Karpas-422 (cell line): ENCODE measurements around the gene MTG2. TPM values are rescaled to one million over a fixed set of nuclear protein-coding genes. Genes with fewer than 3 reads are reported as not detected.

ENCODE experiments used
- DNase-seq: peaks from one replicate; pipeline ENCODE4 v3.0.0-alpha.2; 2015
- H2AFZ ChIP-seq: fragments of 200-600 bp; sonication (generic); 2 replicates; pipeline ENCODE4 v1.6.1; 2014; ENCODE audit warnings: antibody characterized with exemption, low read length, mixed read lengths
- H3K27ac ChIP-seq: fragments of 200-600 bp; sonication (generic); 2 replicates; pipeline ENCODE4 v1.5.1; 2014; ENCODE audit warnings: mild to moderate bottlenecking, low read length, moderate library complexity
- H3K27me3 ChIP-seq: fragments of 200-600 bp; sonication (generic); 2 replicates; pipeline ENCODE4 v1.6.1; 2014; ENCODE audit warnings: low read length, mixed read lengths
- H3K36me3 ChIP-seq: fragments of 200-600 bp; sonication (generic); 2 replicates; pipeline ENCODE4 v1.6.1; 2014; ENCODE audit warnings: low read length, mixed read lengths; ENCODE audit not compliant: insufficient read depth
- H3K4me1 ChIP-seq: fragments of 200-600 bp; sonication (generic); 2 replicates; pipeline ENCODE4 v1.6.1; 2014; ENCODE audit warnings: mild to moderate bottlenecking, low read length, mixed read lengths
- H3K4me2 ChIP-seq: fragments of 200-600 bp; sonication (generic); 2 replicates; pipeline ENCODE4 v1.6.1; 2014; ENCODE audit warnings: low read length, low read depth, mild to moderate bottlenecking; ENCODE audit not compliant: poor library complexity, severe bottlenecking
- H3K4me3 ChIP-seq: fragments of 200-600 bp; sonication (generic); 2 replicates; pipeline ENCODE4 v1.5.1; 2014; ENCODE audit warnings: mild to moderate bottlenecking, antibody characterized with exemption, low read length, mixed read lengths
- H3K79me2 ChIP-seq: fragments of 200-600 bp; sonication (generic); 2 replicates; pipeline ENCODE4 v1.6.1; 2014; ENCODE audit warnings: mild to moderate bottlenecking, low read length, mixed read lengths
- H3K9ac ChIP-seq: fragments of 200-600 bp; sonication (generic); 2 replicates; pipeline ENCODE4 v1.6.0; 2014; ENCODE audit warnings: low read length
- H3K9me2 ChIP-seq: fragments of 200-600 bp; sonication (generic), shearing (Covaris generic); replicated peaks from 2 replicates; pipeline ENCODE4 v1.6.0; 2014; ENCODE audit warnings: mild to moderate bottlenecking, low read length, moderate library complexity; ENCODE audit not compliant: insufficient read depth
- H3K9me3 ChIP-seq: fragments of 300-700, 200-600 bp; sonication (generic); 2 replicates; pipeline ENCODE4 v1.6.1; 2014; ENCODE audit warnings: low read length, mixed read lengths
- H4K20me1 ChIP-seq: fragments of 200-600 bp; sonication (generic); 2 replicates; pipeline ENCODE4 v1.6.1; 2014; ENCODE audit warnings: mild to moderate bottlenecking, antibody characterized with exemption, low read length, low read depth; ENCODE audit not compliant: insufficient read depth
- total RNA-seq: library from RNA; depleted of rRNA; stranded (reverse); fragments of >200 nt; shearing (Covaris generic); gene quantifications from 2 replicates; pipeline ENCODE4 v1.2.3, GENCODE V29; 2014; ENCODE audit warnings: low replicate concordance

MTG2 gene
- total RNA-seq, 1 experiment from 2014 or later, result 20.2 TPM

DNA sequence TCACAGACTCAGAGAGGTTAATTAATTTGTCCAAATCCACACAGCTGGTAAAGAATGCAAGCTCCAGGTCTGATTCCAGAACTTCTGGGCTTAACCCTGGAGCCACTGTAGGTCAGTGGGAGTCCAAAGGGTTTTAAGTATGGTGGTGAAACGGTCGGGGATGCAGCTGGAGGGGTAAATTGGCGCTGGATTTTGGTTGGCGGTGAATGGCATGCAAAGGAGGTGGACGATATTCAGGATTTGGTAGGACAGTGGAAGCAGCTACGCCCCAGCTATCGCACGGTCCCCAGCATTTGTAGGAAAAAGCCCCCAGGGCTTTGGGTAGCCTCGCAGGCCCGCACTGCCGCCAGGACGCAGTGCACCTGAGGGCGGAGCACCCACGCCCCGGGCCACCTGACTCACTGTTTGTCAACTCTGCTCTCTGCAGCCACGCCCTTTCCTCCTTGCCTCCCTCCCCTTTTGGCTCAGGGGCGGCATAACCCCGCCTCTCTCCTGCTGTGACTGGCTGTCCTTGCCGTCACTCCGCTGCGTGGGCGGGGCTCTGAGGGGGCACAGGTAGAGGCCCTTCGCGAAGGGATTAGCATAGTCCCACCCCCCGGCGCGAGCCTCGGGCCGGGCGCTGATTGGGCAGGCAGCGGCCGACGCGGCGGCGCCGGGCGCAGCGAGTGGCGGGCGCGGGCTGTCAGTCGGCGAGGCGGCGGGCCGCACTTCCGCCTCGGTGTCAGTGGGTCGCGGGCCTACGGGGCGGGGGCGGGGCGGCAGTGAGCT is 55.2 kb downstream of the MTG2 start, which contains the start of gene OSBPL2:
OSBPL2 (plus strand) TSS at position 721 of the 768 bp plus-strand sequence. CDS start 17,664 bp downstream, outside the sequence.
- H3K4me2 ChIP-seq, result peak within 1 kb of the TSS; percentile 89
- H4K20me1 ChIP-seq, result peaks cover 10% of the 10 kb centered on the region
- H3K79me2 ChIP-seq, result peaks cover 43% of the 10 kb centered on the region
- H3K4me3 ChIP-seq, result peak within 1 kb of the TSS; percentile 86
- peak within 1 kb of the TSS; percentile 67 for H2AFZ ChIP-seq
- H3K36me3 ChIP-seq, result no peaks in the 10 kb centered on the region
- no peaks in the 10 kb centered on the region for H3K9me3 ChIP-seq
- H3K9ac ChIP-seq, result peak within 1 kb of the TSS; percentile 77
- no peaks in the 10 kb centered on the region for H3K9me2 ChIP-seq
- H3K27me3 ChIP-seq, result no peaks in the 10 kb centered on the region
- DNase-seq, result peak; percentile 99
- H3K27ac ChIP-seq, result peak within 1 kb of the TSS; percentile 37; the same call in 1 of the 2 replicates
- peaks cover 14% of the 10 kb centered on the region for H3K4me1 ChIP-seq

DNA sequence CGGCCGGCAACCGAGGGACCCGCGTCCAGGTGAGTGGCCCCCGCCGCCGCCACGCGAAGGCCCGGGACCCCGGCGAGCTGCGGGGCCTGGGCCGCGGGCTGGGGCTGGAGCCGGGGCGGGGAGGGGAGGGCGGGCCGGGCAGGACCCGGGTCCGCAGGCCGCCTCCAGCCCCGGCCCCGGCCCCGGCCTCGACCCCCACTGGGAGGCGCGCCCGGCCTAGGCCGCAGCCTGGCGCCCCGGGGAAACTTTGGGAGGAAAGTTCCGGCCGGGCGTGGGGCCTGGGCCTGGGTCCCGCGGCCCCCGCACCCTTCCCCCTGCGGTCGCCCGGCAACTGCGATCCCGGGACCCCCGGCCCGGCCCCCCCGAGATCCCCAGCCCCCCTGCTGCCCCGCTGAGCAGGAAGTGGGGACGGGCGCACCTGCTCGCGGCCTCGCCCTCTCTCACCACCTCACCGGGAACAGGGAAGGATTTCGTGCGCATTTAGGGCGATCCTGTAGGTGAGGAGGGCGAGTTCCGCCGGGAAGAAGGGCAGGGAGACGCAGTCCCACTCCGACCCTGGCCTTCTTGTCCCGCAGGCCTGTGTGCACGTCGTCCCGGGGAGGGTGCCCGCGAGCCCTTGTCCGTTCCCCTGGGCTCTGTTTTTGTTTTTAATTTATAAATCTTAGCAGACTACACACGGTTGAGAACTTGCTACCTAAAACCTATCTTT is 55.9 kb downstream of the MTG2 start:
- no peak for DNase-seq
- Histone ChIP-seq H3K9me2 (no peaks in the 10 kb centered on the region), H3K4me2 (peak overlapping the region; percentile 89), H3K9me3 (no peaks in the 10 kb centered on the region), H3K9ac (peak overlapping the region; percentile 77), H3K27ac (peak overlapping the region; percentile 37; the same call in 1 of the 2 replicates), H4K20me1 (peaks cover 10% of the 10 kb centered on the region), H3K27me3 (no peaks in the 10 kb centered on the region), H3K79me2 (peaks cover 48% of the 10 kb centered on the region), H3K36me3 (no peaks in the 10 kb centered on the region), H2AFZ (no peak overlapping the region), H3K4me1 (peaks cover 14% of the 10 kb centered on the region), H3K4me3 (peak overlapping the region; percentile 86)

DNA sequence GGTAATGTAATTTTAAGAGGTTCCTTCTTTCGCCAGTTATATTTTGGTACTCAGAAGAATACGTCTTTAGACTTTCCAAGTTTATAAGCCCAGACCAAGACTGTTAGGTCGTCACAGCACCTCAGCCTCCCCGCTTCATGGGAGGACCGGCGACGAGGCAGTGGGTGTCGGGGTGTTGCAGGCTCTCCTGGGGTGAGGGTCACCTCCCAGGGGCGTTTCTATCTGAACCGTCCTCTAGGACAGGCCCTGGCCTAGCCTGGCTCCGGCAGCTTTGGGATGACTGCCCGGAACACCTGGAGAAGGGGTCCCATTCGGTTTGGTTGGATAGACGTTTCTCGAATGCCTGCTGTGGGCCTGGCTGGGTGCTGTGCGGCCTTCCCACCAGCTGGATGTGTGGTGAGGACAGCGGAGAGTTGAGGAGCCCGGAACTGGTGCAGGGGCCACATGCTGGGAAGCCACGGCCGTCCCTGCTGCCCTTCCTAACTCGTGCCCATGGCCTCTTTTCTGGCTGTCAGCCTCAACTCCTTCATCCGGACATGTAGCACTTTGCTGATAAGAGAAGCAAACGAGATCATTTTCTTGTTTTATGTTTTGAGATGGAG is 56.6 kb downstream of the MTG2 start:
- H3K9me3 ChIP-seq, result no peaks in the 10 kb centered on the region
- H3K4me3 ChIP-seq, result peak overlapping the region; percentile 86
- peaks cover 10% of the 10 kb centered on the region for H4K20me1 ChIP-seq
- H2AFZ ChIP-seq, result no peak overlapping the region
- H3K9ac ChIP-seq, result peak overlapping the region; percentile 77
- no peaks in the 10 kb centered on the region for H3K27me3 ChIP-seq
- no peaks in the 10 kb centered on the region for H3K9me2 ChIP-seq
- no peaks in the 10 kb centered on the region for H3K36me3 ChIP-seq
- H3K4me2 ChIP-seq, result peak overlapping the region; percentile 89
- peaks cover 53% of the 10 kb centered on the region for H3K79me2 ChIP-seq
- H3K4me1 ChIP-seq, result peaks cover 14% of the 10 kb centered on the region
- H3K27ac ChIP-seq, result peak overlapping the region; percentile 37; the same call in 1 of the 2 replicates
- DNase-seq, result no peak

DNA sequence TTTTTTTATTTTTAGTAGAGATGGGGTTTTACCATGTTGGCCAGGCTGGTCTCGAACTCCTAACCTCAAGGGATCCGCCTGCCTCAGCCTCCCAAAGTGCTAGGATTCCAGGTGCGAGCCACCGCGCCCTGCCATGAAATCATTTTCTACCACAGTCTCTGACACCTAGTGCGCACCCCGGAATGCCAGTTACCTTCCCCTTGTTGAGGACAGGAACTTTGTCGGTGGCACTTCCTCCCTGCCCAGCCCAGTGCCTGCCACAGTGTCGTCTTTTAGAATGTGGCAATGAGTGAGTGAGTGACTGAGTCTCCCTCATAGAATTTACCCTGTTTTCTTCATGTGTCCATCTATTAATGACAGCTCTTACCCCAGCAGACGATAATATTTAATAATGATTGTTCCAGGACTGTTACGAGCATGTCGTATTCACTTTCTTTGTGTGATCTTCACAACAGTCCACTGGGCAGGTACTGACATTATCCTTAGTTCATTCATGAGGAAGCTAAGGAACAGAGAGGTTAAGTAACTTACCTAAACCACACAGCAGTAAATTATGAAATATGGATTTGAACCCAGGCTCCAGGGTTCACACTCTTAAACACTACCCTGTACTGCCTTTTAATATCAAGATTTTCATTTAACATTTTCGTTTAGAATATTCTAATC is 57.3 kb downstream of the MTG2 start:
- H3K9me3 ChIP-seq, result no peaks in the 10 kb centered on the region
- H3K4me2 ChIP-seq, result no peak overlapping the region
- no peaks in the 10 kb centered on the region for H3K36me3 ChIP-seq
- peaks cover 14% of the 10 kb centered on the region for H3K4me1 ChIP-seq
- no peak overlapping the region for H2AFZ ChIP-seq
- peaks cover 10% of the 10 kb centered on the region for H4K20me1 ChIP-seq
- peaks cover 58% of the 10 kb centered on the region for H3K79me2 ChIP-seq
- H3K9ac ChIP-seq, result no peak overlapping the region
- no peaks in the 10 kb centered on the region for H3K9me2 ChIP-seq
- H3K27ac ChIP-seq, result no peak overlapping the region
- H3K27me3 ChIP-seq, result no peaks in the 10 kb centered on the region
- H3K4me3 ChIP-seq, result no peak overlapping the region
- no peak for DNase-seq

DNA sequence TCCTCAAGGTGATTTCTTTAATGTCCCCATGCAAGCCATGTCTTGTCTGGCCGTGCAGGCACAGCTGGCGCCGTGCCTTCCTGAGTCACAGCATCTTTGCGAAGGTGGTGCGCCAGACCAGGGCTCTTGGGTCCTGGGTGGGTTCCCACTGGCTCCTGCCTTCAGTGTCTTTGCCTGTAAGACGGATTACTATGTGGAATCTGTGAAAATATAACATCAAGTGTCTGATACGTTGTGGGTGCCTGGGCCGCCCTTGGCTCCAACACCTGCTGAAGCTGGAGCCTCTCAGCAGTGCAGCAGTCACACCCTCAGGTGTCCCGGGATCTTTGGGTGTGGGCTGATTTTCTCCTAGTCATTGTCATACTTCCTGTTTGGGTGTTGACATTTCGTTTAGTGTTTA is 58.7 kb downstream of the MTG2 start:
- Histone ChIP-seq H3K27ac (no peak overlapping the region), H3K9ac (no peak overlapping the region), H3K4me2 (no peak overlapping the region), H2AFZ (no peak overlapping the region), H3K79me2 (peaks cover 68% of the 10 kb centered on the region), H4K20me1 (peaks cover 16% of the 10 kb centered on the region), H3K9me3 (no peaks in the 10 kb centered on the region), H3K4me3 (no peak overlapping the region), H3K4me1 (peaks cover 14% of the 10 kb centered on the region), H3K36me3 (no peaks in the 10 kb centered on the region), H3K9me2 (no peaks in the 10 kb centered on the region), H3K27me3 (no peaks in the 10 kb centered on the region)
- no peak for DNase-seq

DNA sequence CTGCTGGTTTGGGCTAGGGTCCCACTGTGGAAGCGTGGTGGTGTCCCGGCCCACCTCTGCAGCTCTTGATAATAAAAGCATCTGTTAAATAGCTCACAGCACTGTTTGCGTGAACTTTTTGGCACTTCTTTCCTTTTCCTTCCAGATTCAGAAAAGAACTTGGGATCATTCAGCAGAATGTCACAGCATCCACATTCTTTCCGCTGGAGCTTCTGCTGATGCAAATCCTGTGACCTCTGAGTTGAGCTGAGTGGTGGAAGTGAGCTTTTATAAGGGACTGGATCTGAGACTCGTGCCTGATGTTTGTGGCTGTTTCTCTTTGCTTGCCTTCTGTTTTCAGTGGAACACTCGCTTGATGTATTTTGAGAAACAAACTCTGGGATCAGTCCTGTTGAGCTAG is 59.3 kb downstream of the MTG2 start:
- H4K20me1 ChIP-seq, result peaks cover 19% of the 10 kb centered on the region
- no peaks in the 10 kb centered on the region for H3K27me3 ChIP-seq
- no peak overlapping the region for H3K4me2 ChIP-seq
- H3K4me3 ChIP-seq, result no peak overlapping the region
- H2AFZ ChIP-seq, result no peak overlapping the region
- H3K36me3 ChIP-seq, result no peaks in the 10 kb centered on the region
- H3K27ac ChIP-seq, result no peak overlapping the region
- H3K79me2 ChIP-seq, result peaks cover 75% of the 10 kb centered on the region
- no peak overlapping the region for H3K9ac ChIP-seq
- H3K9me3 ChIP-seq, result no peaks in the 10 kb centered on the region
- peaks cover 14% of the 10 kb centered on the region for H3K4me1 ChIP-seq
- no peaks in the 10 kb centered on the region for H3K9me2 ChIP-seq
- no peak for DNase-seq

DNA sequence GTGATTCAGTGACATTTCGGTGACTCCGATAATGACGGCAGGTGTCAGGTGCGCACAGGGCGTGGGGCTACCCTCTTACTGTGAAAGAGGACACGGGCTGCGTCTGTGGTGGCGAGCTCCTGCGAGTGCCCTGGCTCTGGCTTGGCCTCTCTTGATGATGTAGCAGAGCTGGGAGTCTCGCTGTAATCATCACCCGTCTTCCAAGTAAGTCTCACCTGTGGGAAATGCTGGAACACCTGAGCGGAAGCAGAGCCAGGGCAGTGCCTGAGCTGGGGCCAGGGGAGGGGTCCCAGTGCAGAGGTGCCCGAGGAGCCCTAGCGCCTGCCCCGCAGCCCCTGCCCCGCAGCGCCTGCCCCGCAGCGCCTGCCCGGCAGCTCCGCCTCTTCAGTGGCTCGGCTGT is 60.3 kb downstream of the MTG2 start:
- Histone ChIP-seq H3K27me3 (no peaks in the 10 kb centered on the region), H3K9ac (no peak overlapping the region), H4K20me1 (peaks cover 19% of the 10 kb centered on the region), H3K36me3 (no peaks in the 10 kb centered on the region), H3K79me2 (peaks cover 78% of the 10 kb centered on the region), H3K9me2 (no peaks in the 10 kb centered on the region), H3K27ac (no peak overlapping the region), H3K4me3 (no peak overlapping the region), H3K9me3 (no peaks in the 10 kb centered on the region), H3K4me2 (no peak overlapping the region), H3K4me1 (peaks cover 7% of the 10 kb centered on the region), H2AFZ (no peak overlapping the region)
- no peak for DNase-seq
